ENCODE measurements around the gene NTN1.

GRCh38 chr17:9054126-9054975 is 33.0 kb downstream of the NTN1 start:
- TF ChIP-seq CTCF (IDR thresholded peaks at IDR 0.05), result no peak
- TF ChIP-seq POLR2AphosphoS5 (IDR thresholded peaks at IDR 0.05), result no peak
